Subcutaneous adipose tissue (tissue), 4 donors: ENCODE data around the gene LDHD. TPM values are rescaled to one million over a fixed set of nuclear protein-coding genes. Genes with fewer than 3 reads are reported as not detected.

ENCODE experiments used
- total RNA-seq, 4 donors: library from RNA; depleted of rRNA; stranded (reverse); fragments of >200 nt; gene quantifications; one replicate each; pipeline ENCODE4 v1.1.0, GENCODE V29; 2016
- TF ChIP-seq, protein P1 (sequence below): fragments of 450-650 bp; IDR thresholded peaks from one replicate; pipeline ENCODE4 v1.5.1; 2016; ENCODE audit warnings: low read depth, mild to moderate bottlenecking, control low read depth, antibody characterized with exemption, moderate library complexity

Gene LDHD
- total RNA-seq, 4 donors from 2014 or later, result 6.0 to 120 (median 17.1) TPM

DNA sequence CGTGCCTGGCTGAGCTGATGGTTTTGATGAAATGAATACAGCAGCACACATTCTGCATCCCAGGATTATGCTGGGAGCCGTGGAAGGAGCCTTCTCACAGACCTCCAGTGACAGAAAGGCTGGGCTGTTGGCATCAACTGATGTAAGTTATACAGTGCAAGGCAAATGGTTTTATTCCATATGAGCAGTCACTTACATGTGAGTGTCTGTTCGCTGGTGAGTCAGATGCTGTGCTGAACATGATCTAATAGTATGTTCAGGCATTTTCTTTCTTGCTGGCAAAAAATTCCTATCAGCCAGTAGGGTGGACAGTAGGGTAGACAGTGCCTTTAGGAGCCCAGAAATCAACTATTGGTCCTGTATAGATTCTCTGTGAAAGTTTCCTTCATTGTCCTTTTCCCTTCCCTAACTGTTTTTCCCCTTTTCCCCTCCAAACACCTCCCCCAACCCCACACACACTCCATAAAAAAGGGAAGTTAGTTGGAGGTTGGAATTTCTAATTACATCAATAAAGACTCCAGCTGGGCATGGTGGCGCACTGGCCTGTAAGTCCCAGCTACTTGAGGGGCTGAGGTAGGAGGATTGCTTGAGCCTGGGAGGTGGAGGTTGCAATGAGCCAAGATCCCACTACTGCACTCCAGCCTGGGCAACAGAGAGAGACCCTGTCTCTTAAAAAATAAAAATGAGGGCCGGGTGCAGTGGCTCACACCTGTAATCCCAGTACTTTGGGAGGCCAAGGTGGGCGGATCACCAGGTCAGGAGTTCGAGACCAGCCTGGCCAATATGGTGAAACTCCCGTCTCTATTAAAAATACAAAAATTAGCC is 36.2 kb downstream of the LDHD start:
- TF ChIP-seq, protein P1, sequence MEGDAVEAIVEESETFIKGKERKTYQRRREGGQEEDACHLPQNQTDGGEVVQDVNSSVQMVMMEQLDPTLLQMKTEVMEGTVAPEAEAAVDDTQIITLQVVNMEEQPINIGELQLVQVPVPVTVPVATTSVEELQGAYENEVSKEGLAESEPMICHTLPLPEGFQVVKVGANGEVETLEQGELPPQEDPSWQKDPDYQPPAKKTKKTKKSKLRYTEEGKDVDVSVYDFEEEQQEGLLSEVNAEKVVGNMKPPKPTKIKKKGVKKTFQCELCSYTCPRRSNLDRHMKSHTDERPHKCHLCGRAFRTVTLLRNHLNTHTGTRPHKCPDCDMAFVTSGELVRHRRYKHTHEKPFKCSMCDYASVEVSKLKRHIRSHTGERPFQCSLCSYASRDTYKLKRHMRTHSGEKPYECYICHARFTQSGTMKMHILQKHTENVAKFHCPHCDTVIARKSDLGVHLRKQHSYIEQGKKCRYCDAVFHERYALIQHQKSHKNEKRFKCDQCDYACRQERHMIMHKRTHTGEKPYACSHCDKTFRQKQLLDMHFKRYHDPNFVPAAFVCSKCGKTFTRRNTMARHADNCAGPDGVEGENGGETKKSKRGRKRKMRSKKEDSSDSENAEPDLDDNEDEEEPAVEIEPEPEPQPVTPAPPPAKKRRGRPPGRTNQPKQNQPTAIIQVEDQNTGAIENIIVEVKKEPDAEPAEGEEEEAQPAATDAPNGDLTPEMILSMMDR, result no peak

DNA sequence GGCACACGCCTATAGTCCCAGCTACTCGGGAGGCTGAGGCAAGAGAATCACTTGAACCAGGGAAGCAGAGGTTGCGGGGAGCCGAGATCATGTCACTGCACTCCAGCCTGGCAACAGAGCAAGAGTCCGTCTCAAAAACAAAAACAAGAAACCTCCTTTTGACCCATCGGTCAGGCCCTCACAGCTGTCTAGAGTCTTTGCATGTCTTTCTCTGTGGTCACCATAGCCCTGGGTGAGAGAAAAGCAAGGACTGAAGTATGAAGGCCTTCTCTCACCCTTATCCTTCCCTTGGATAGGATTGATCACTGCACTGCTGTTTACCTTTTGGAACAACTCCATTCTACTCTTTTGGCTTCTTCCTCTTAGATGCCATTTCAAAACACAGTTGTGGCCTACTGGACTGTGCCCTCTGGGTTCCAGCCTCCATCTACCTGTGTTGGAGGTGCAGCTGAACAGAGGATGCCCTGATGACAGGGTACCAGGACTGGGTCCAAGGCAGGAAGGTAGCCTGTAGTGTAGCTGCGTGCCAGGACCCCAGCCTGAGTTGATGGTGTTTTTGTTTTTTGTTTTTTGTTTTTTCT is 37.1 kb downstream of the LDHD start:
- TF ChIP-seq, protein P1, result no peak

DNA sequence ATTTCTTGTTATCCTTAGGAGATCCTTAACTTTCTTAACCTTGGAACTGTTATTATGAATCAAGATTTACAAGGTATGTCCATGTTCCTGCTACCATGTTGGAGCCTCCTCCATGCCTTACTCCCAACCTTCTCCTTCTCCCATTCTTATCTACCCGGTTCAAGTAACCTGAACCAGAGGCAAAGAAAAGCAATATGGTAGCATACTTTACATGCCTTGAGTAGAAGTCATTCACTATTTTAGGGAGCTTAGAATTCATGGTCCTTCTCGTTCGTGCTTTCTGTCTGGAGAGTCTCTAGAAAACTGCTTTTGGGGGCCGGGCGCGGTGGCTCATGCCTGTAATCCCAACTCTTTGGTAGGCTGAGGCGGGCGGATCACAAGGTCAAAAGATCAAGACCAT is 37.7 kb downstream of the LDHD start:
- TF ChIP-seq, protein P1, result no peak

DNA sequence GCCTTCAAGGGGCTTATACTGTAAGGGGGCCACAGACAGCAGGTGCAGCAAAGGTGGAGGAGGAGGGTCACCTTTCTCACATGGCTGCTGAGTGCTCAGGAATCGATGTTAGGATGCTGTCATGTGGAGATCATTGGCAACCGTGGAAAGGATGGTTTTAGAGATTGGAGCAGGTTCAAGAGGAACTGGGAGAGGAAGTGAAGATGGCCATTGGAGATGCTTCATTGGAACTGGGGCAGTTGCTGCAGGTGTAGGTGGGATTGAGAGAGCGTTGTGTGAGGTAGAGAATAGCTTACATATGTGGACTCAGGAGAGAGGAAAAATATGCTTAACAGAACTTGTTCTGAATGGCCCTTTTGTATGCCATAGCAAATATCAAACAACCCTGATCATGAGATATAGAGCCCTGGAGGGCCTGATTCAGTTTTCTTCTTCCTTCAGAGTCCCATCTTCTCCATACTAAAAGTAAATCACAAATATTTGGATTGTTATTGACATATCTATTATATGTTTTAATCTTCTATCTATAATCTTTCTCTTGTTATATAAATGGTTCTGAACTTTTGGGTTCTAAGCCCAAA is 40.8 kb downstream of the LDHD start:
- TF ChIP-seq, protein P1, result no peak

DNA sequence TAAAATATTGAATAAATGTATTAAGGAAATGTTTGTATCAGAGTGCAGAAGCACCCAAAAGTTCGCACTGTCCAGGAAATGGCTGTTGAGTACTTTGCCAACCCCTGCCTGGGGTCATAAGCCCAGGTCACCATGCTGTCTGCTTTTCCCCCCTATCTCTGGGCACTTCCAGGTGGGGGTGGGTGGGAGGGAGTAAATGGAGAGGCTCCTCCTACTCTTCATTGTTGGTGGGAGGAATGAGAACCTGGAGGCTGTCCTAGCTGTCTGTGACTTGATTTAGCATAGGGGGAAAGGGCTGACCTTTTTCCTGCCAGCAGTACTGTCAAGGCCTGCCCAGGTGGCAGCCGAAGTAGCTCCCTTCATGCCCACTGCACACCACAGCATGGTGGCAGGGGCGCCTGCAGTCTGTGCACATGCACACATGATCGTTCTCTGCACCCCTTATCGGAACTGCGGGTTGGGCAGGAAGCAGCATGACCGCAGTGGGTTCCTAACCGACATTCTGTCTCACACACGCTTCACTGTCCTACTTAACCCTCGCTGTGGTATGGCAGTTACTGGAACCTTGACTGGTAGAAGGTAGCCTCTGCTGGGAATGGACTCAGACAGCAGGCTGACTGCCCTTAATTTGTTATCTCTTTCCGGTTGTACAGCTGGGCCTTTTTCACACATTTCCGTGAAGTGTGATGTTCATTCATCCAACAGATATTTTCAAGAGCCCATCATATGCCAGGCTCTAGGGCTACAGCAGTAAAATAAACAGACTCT is 41.5 kb downstream of the LDHD start:
- TF ChIP-seq, protein P1, result no peak

DNA sequence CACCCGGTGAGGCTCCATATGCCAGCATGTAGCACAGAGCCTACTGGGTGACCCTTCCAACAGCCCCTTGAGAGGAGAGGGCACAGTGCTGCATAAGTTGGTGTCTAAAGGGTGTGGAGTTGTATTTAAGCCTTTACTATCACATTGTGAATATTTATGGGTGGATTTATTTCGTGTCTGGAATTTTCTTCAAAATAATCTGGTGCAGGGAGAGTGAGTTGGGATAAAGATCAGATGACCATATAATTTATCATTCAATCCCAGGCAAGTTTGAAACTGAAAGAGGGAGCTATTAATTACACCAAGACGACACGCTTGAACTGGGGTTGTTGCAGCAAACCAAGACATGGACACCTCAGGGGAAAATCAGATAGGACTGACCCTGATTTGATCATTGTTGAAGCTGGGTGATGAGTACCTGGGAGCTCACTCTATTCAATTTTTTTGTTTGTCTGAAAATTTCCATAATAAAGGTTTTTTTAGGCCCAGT is 42.2 kb downstream of the LDHD start:
- TF ChIP-seq, protein P1, result no peak
